Ammon's horn (tissue), 1 donor: ENCODE measurements around the gene TRIM27.
A peak's percentile ranks its signal among the peaks of the same experiment; 100 is the strongest.
"Not testable (repeated sequence)": the region's sequence is repeated elsewhere in the genome, so short reads cannot be mapped to it uniquely, and the experiment has no call there.

Experiments
- DNase-seq: peaks from one replicate; pipeline ENCODE4 v3.0.0-alpha.2; 2016; ENCODE audit warnings: low spot score

TRIM27 gene

GRCh38 chr6:28864326-28864923 lies 59.4 kb downstream of the TRIM27 start:
- DNase-seq: no peak

- peak; percentile 84 for DNase-seq
These were observed 60.0 kb downstream of the TRIM27 start for GRCh38 chr6:28863604-28864325.

- no peak for DNase-seq
These were observed 61.7 kb downstream of the TRIM27 start for GRCh38 chr6:28862077-28862476.

- no peak for DNase-seq
These were observed 62.4 kb downstream of the TRIM27 start for GRCh38 chr6:28861339-28861738.

- no peak for DNase-seq
These were observed 63.2 kb downstream of the TRIM27 start for GRCh38 chr6:28860581-28860980.

- DNase-seq: no peak
These were observed 64.8 kb downstream of the TRIM27 start for GRCh38 chr6:28858963-28859362.

- DNase-seq: no peak
These were observed 67.2 kb downstream of the TRIM27 start for GRCh38 chr6:28856620-28857005.

- DNase-seq: not testable (repeated sequence)
These were observed 69.4 kb downstream of the TRIM27 start for GRCh38 chr6:28854405-28854804.
